T-cell (primary cell): ENCODE results near the gene LOXL4. TPM values are rescaled to one million over a fixed set of nuclear protein-coding genes. Genes with fewer than 3 reads are reported as not detected.

Experiments
- ATAC-seq, 4 experiments: fragments of 200-7000 bp in 3 of 4; fragments of 150-1000 bp in 1 of 4; cut with Tn5 transposase; replicated peaks in 1 of 4; 1 replicate in 3 of 4; 2 replicates in 1 of 4; pipeline ENCODE4 v1.10.0; 2021; ENCODE audit warnings: moderate library complexity in 3 of 4, mild to moderate bottlenecking in 2 of 4, moderate number of reproducible peaks in 1 of 4
- CTCF ChIA-PET, 2 donors: fragments of 300-600 bp; sonication (Branson Sonifier 250); formaldehyde crosslinking; loops; one replicate each; lab custom pipeline; 2022; ENCODE audit warnings: antibody characterized with exemption in 2 of 2; lab: Charles Lee
- POLR2A ChIA-PET, 2 donors: fragments of 300-600 bp; sonication (Branson Sonifier 250); formaldehyde crosslinking; loops; one replicate each; lab custom pipeline; 2022; ENCODE audit warnings: antibody characterized with exemption in 2 of 2; lab: Charles Lee
- DNase-seq, 35 experiments: peaks; one replicate each; pipeline versions ENCODE4 v3.0.0 to v3.0.0-alpha.2; 2013 to 2023
- H3K27ac ChIP-seq: one replicate; pipeline ENCODE4 v1.5.1; 2013; ENCODE audit warnings: low read length
- H3K27me3 ChIP-seq, 2 experiments: replicated peaks in 1 of 2; 1 replicate in 1 of 2; 2 replicates in 1 of 2; pipeline versions ENCODE4 v1.6.1 to v1.7.0; 2013; ENCODE audit warnings: low read length in 1 of 2, mixed read lengths in 1 of 2; ENCODE audit not compliant: control insufficient read depth in 2 of 2, insufficient read depth in 2 of 2; ENCODE audit errors: extremely low read depth in 1 of 2
- H3K36me3 ChIP-seq, 2 donors: 1 replicate in 1 of 2; 2 replicates in 1 of 2; pipeline versions ENCODE4 v1.6.1 to v1.7.0; 2013; ENCODE audit warnings: low read length in 1 of 2; ENCODE audit not compliant: control insufficient read depth in 2 of 2, insufficient read depth in 1 of 2; ENCODE audit errors: extremely low read depth in 1 of 2
- H3K4me1 ChIP-seq, 2 experiments: 1 replicate in 1 of 2; 2 replicates in 1 of 2; pipeline versions ENCODE4 v1.6.1 to v1.7.0; 2013; ENCODE audit warnings: low read length in 2 of 2, mixed read lengths in 1 of 2; ENCODE audit not compliant: insufficient read depth in 2 of 2, control insufficient read depth in 1 of 2; ENCODE audit errors: extremely low read depth in 1 of 2
- H3K4me3 ChIP-seq, 2 donors: 1 replicate in 1 of 2; 2 replicates in 1 of 2; pipeline versions ENCODE4 v1.5.1 to v1.7.0; 2013; ENCODE audit warnings: mild to moderate bottlenecking in 2 of 2, low read length in 1 of 2, moderate library complexity in 1 of 2; ENCODE audit not compliant: control insufficient read depth in 1 of 2; ENCODE audit errors: extremely low read depth in 1 of 2
- H3K9me3 ChIP-seq: 2 replicates; pipeline ENCODE4 v1.7.0; 2013
- H3K27ac Mint-ChIP-seq, 2 donors: one replicate each; pipeline ENCODE4 v1.8.0; 2020 to 2021; ENCODE audit warnings: mild to moderate bottlenecking in 2 of 2, mixed read lengths in 2 of 2
- H3K27me3 Mint-ChIP-seq, 2 donors: one replicate each; pipeline ENCODE4 v1.8.0; 2021 to 2022; ENCODE audit warnings: mixed read lengths in 2 of 2
- H3K36me3 Mint-ChIP-seq: one replicate; pipeline ENCODE4 v1.8.0; 2021; ENCODE audit warnings: mixed read lengths
- H3K4me1 Mint-ChIP-seq, 3 donors: one replicate each; pipeline ENCODE4 v1.8.0; 2020 to 2022; ENCODE audit warnings: mixed read lengths in 3 of 3, mild to moderate bottlenecking in 1 of 3
- H3K4me3 Mint-ChIP-seq, 3 donors: one replicate each; pipeline ENCODE4 v1.8.0; 2020 to 2022; ENCODE audit warnings: mild to moderate bottlenecking in 3 of 3, mixed read lengths in 3 of 3, moderate library complexity in 3 of 3
- H3K9me3 Mint-ChIP-seq, 3 donors: one replicate each; pipeline ENCODE4 v1.8.0; 2020 to 2022; ENCODE audit warnings: mixed read lengths in 3 of 3
- WGBS: methylation state at CpG from one replicate; pipeline ENCODE4 v1.1.5; 2013; ENCODE audit warnings: missing lambda C conversion rate; ENCODE audit not compliant: insufficient coverage; 5-methylcytosine and 5-hydroxymethylcytosine counted together
- total RNA-seq, 35 experiments: library from RNA in 6 of 35; stranded (reverse) in 6 of 35; fragments of 120-200 nt in 1 of 35; gene quantifications; one replicate each; pipeline versions ENCODE4 v1.2.1 to v1.2.4 and lab custom pipeline; 2013 to 2026

The LOXL4 gene
- total RNA-seq, 5 donors from 2014 or later (not counting 1 experiment from before 2014, with no cell fraction given) = 0.09 TPM; not detected in 4

- Histone ChIP-seq H3K9me3 (no peaks in the 10 kb centered on the region), H3K27ac (no peak overlapping the region), H3K27me3 (no peaks in the 10 kb centered on the region), H3K4me1 (no peaks in the 10 kb centered on the region), H3K36me3 (no peaks in the 10 kb centered on the region), H3K4me3 (no peak overlapping the region)
- POLR2A ChIA-PET = no interaction called here
- Mint-ChIP-seq H3K4me1 (no peaks in the 10 kb centered on the region), H3K27ac (no peak overlapping the region), H3K9me3 (no peaks in the 10 kb centered on the region), H3K36me3 (peaks cover 15% of the 10 kb centered on the region), H3K27me3 (no peaks in the 10 kb centered on the region), H3K4me3 (no peak overlapping the region)
- WGBS = 77% methylated on average over 11 of the region's 13 CpGs
- ATAC-seq (no peak), DNase-seq (peak in 1 of 35 experiments; percentile 22)
- CTCF ChIA-PET = no interaction called here
These were observed 9.1 kb downstream of the LOXL4 start for GRCh38 chr10:98258683-98259454.

GRCh38 chr10:98257961-98258360 is 10.0 kb downstream of the LOXL4 start:
- ATAC-seq (no peak), DNase-seq (peak in 1 of 35 experiments; percentile 22)
- no peaks in the 10 kb centered on the region for H3K9me3 Mint-ChIP-seq
- ChIA-PET CTCF (no interaction called here), POLR2A (no interaction called here)
- H3K4me3 Mint-ChIP-seq = no peak overlapping the region
- Histone ChIP-seq H3K4me1 (no peaks in the 10 kb centered on the region), H3K9me3 (no peaks in the 10 kb centered on the region), H3K4me3 (no peak overlapping the region), H3K27me3 (no peaks in the 10 kb centered on the region), H3K36me3 (no peaks in the 10 kb centered on the region), H3K27ac (no peak overlapping the region)
- H3K27ac Mint-ChIP-seq = no peak overlapping the region
- H3K27me3 Mint-ChIP-seq = no peaks in the 10 kb centered on the region
- peaks cover 15% of the 10 kb centered on the region for H3K36me3 Mint-ChIP-seq
- 89% methylated on average over 14 of the region's 16 CpGs for whole genome bisulfite sequencing
- no peaks in the 10 kb centered on the region for H3K4me1 Mint-ChIP-seq

GRCh38 chr10:98257198-98257597 is 10.8 kb downstream of the LOXL4 start:
- no peak overlapping the region for H3K4me3 Mint-ChIP-seq
- WGBS = 97% methylated on average over 12 of the region's 12 CpGs
- CTCF ChIA-PET = no interaction called here
- peaks cover 15% of the 10 kb centered on the region for H3K36me3 Mint-ChIP-seq
- Histone ChIP-seq H3K4me1 (no peaks in the 10 kb centered on the region), H3K27me3 (no peaks in the 10 kb centered on the region), H3K9me3 (no peaks in the 10 kb centered on the region), H3K27ac (no peak overlapping the region), H3K4me3 (no peak overlapping the region), H3K36me3 (no peaks in the 10 kb centered on the region)
- ATAC-seq = no peak
- H3K27me3 Mint-ChIP-seq = no peaks in the 10 kb centered on the region
- POLR2A ChIA-PET = no interaction called here
- DNase-seq = peak in 1 of 35 experiments; percentile 21
- H3K27ac Mint-ChIP-seq = no peak overlapping the region
- no peaks in the 10 kb centered on the region for H3K9me3 Mint-ChIP-seq
- H3K4me1 Mint-ChIP-seq = no peaks in the 10 kb centered on the region

GRCh38 chr10:98256692-98257091 is 11.3 kb downstream of the LOXL4 start:
- no peak overlapping the region for H3K4me3 Mint-ChIP-seq
- H3K27me3 ChIP-seq = no peaks in the 10 kb centered on the region
- H3K4me1 Mint-ChIP-seq = no peaks in the 10 kb centered on the region
- ATAC-seq (peak in 1 of 4 experiments; percentile 5), DNase-seq (peak in 1 of 35 experiments; percentile 4)
- CTCF ChIA-PET = no interaction called here
- H3K36me3 Mint-ChIP-seq = peaks cover 15% of the 10 kb centered on the region
- peaks cover 0 to 2% of the 10 kb centered on the region in 2 donors for H3K36me3 ChIP-seq
- no peaks in the 10 kb centered on the region for H3K9me3 ChIP-seq
- H3K27ac Mint-ChIP-seq = no peak overlapping the region
- WGBS = 92% methylated on average over 2 of the region's 11 CpGs
- H3K27ac ChIP-seq = no peak overlapping the region
- H3K9me3 Mint-ChIP-seq = no peaks in the 10 kb centered on the region
- H3K4me3 ChIP-seq = no peak overlapping the region
- POLR2A ChIA-PET = no interaction called here
- no peaks in the 10 kb centered on the region for H3K4me1 ChIP-seq
- H3K27me3 Mint-ChIP-seq = no peaks in the 10 kb centered on the region

GRCh38 chr10:98255146-98255877 is 12.7 kb downstream of the LOXL4 start:
- Histone ChIP-seq H3K9me3 (no peaks in the 10 kb centered on the region), H3K4me1 (no peaks in the 10 kb centered on the region), H3K36me3 (peaks cover 3 to 5% of the 10 kb centered on the region in 2 donors), H3K27ac (no peak overlapping the region), H3K4me3 (no peak overlapping the region), H3K27me3 (no peaks in the 10 kb centered on the region)
- Mint-ChIP-seq H3K4me3 (no peak overlapping the region), H3K36me3 (peaks cover 12% of the 10 kb centered on the region), H3K9me3 (no peaks in the 10 kb centered on the region), H3K27me3 (no peaks in the 10 kb centered on the region), H3K27ac (no peak overlapping the region), H3K4me1 (no peaks in the 10 kb centered on the region)
- ChIA-PET CTCF (interaction anchor here in 1 of 2 donors (0.5 kb wide), 1 partner anchor 213 kb away, joined by 3 read pairs; no protein-coding TSS in a partner anchor), POLR2A (no interaction called here)
- ATAC-seq (no peak), DNase-seq (peak in 1 of 35 experiments; percentile 21)
- 91% methylated on average over 11 of the region's 17 CpGs for WGBS

GRCh38 chr10:98254234-98254974 is 13.6 kb downstream of the LOXL4 start:
- ChIA-PET POLR2A (no interaction called here), CTCF (interaction anchor here in 1 of 2 donors (0.5 kb wide), 1 partner anchor 212 kb away, joined by 3 read pairs; no protein-coding TSS in a partner anchor)
- Histone ChIP-seq H3K27me3 (no peaks in the 10 kb centered on the region), H3K4me1 (no peaks in the 10 kb centered on the region), H3K9me3 (no peaks in the 10 kb centered on the region), H3K36me3 (peaks cover 5 to 7% of the 10 kb centered on the region in 2 donors), H3K4me3 (no peak overlapping the region), H3K27ac (no peak overlapping the region)
- H3K4me1 Mint-ChIP-seq = no peaks in the 10 kb centered on the region
- peaks cover 19% of the 10 kb centered on the region for H3K36me3 Mint-ChIP-seq
- 93% methylated on average over 10 of the region's 10 CpGs for WGBS
- no peak overlapping the region for H3K4me3 Mint-ChIP-seq
- no peak overlapping the region for H3K27ac Mint-ChIP-seq
- H3K27me3 Mint-ChIP-seq = no peaks in the 10 kb centered on the region
- H3K9me3 Mint-ChIP-seq = no peaks in the 10 kb centered on the region
- ATAC-seq (no peak), DNase-seq (peak in 1 of 35 experiments; percentile 10)
